B cell (primary cell): Measurements from ENCODE around the gene SLC35E2B. TPM values are rescaled to one million over a fixed set of nuclear protein-coding genes. Genes with fewer than 3 reads are reported as not detected.
"Not testable (repeated sequence)": the region's sequence is repeated elsewhere in the genome, so short reads cannot be mapped to it uniquely, and the experiment has no call there.

ENCODE experiments used
- ATAC-seq: fragments of 200-7000 bp; cut with Tn5 transposase; one replicate; pipeline ENCODE4 v1.10.0; 2021; ENCODE audit warnings: low read depth, mild to moderate bottlenecking, moderate number of reproducible peaks, moderate library complexity
- CTCF ChIA-PET: fragments of 350-600 bp; sonication (Branson Sonifier 250); formaldehyde crosslinking; loops from one replicate; lab custom pipeline; 2021; ENCODE audit warnings: antibody characterized with exemption, inconsistent platforms; lab: Charles Lee
- POLR2A ChIA-PET: fragments of 350-600 bp; sonication (Branson Sonifier 250); formaldehyde crosslinking; loops from one replicate; lab custom pipeline; 2021; ENCODE audit warnings: antibody characterized with exemption; lab: Charles Lee
- DNase-seq: peaks from one replicate; pipeline ENCODE4 v3.0.0; 2013
- H2AFZ ChIP-seq: 2 replicates; pipeline ENCODE4 v1.6.1; 2012; ENCODE audit warnings: mild to moderate bottlenecking, low read depth, low read length; ENCODE audit not compliant: insufficient read depth, poor library complexity, severe bottlenecking
- H3K27ac ChIP-seq, 2 donors: 1 replicate in 1 of 2; 2 replicates in 1 of 2; pipeline ENCODE4 v1.5.1; 2012 to 2013; ENCODE audit warnings: low read length in 2 of 2, mild to moderate bottlenecking in 2 of 2, moderate library complexity in 1 of 2
- H3K27me3 ChIP-seq, 4 experiments: fragments of 200-600 bp in 1 of 4; sonication (generic) in 1 of 4; replicated peaks in 1 of 4; 1 replicate in 2 of 4; 2 replicates in 2 of 4; pipeline versions ENCODE4 v1.6.1 to v1.7.0; 2013 to 2016; ENCODE audit warnings: low read length in 3 of 4, mild to moderate bottlenecking in 2 of 4, mixed read lengths in 1 of 4, moderate library complexity in 1 of 4; ENCODE audit not compliant: insufficient read depth in 4 of 4, control insufficient read depth in 3 of 4; ENCODE audit errors: control extremely low read depth in 1 of 4
- H3K36me3 ChIP-seq, 2 experiments: replicated peaks in 1 of 2; 1 replicate in 1 of 2; 2 replicates in 1 of 2; pipeline versions ENCODE4 v1.6.1 to v1.7.1; 2013; ENCODE audit warnings: low read length in 1 of 2; ENCODE audit not compliant: insufficient read depth in 2 of 2, control insufficient read depth in 1 of 2; ENCODE audit errors: control extremely low read depth in 1 of 2, extremely low read depth in 1 of 2
- H3K4me1 ChIP-seq, 2 donors: fragments of 200-600 bp in 1 of 2; sonication (generic) in 1 of 2; 1 replicate in 1 of 2; 2 replicates in 1 of 2; pipeline versions ENCODE4 v1.5.1 to v1.6.1; 2013 to 2017; ENCODE audit warnings: low read length in 2 of 2; ENCODE audit not compliant: control insufficient read depth in 2 of 2, insufficient read depth in 2 of 2
- H3K4me2 ChIP-seq: replicated peaks from 2 replicates; pipeline ENCODE3; 2012; ENCODE audit warnings: mild to moderate bottlenecking, low read depth, low read length; ENCODE audit not compliant: poor library complexity, severe bottlenecking
- H3K4me3 ChIP-seq, 5 experiments: fragments of 200-600 bp in 1 of 5; sonication (generic) in 1 of 5; 1 replicate in 3 of 5; 2 replicates in 2 of 5; pipeline versions ENCODE4 v1.5.1 to v1.7.0; 2011 to 2016; ENCODE audit warnings: low read length in 4 of 5, mild to moderate bottlenecking in 4 of 5, low read depth in 2 of 5, control low read depth in 1 of 5, moderate library complexity in 1 of 5; ENCODE audit not compliant: insufficient read depth in 1 of 5; ENCODE audit errors: control extremely low read depth in 1 of 5, extremely low read depth in 1 of 5
- H3K79me2 ChIP-seq: fragments of 200-600 bp; sonication (generic); one replicate; pipeline ENCODE4 v1.6.0; 2016; ENCODE audit warnings: low read length; ENCODE audit not compliant: control insufficient read depth, insufficient read depth
- H3K9ac ChIP-seq: fragments of 200-600 bp; sonication (generic); 2 replicates; pipeline ENCODE4 v1.6.1; 2017; ENCODE audit warnings: mild to moderate bottlenecking, low read length, moderate library complexity
- H3K9me3 ChIP-seq, 3 donors: one replicate each; pipeline versions ENCODE4 v1.6.1 to v1.7.1; 2013; ENCODE audit warnings: low read length in 2 of 3; ENCODE audit not compliant: control insufficient read depth in 2 of 3, insufficient read depth in 1 of 3; ENCODE audit errors: control extremely low read depth in 1 of 3
- H4K20me1 ChIP-seq: 2 replicates; pipeline ENCODE4 v1.6.0; 2012; ENCODE audit warnings: mild to moderate bottlenecking, low read length; ENCODE audit not compliant: insufficient read depth, control insufficient read depth, poor library complexity, severe bottlenecking
- H3K27ac Mint-ChIP-seq: one replicate; pipeline ENCODE4 v1.8.0; 2021; ENCODE audit warnings: mixed read lengths
- H3K27me3 Mint-ChIP-seq: one replicate; pipeline ENCODE4 v1.8.0; 2021; ENCODE audit warnings: mixed read lengths
- H3K4me1 Mint-ChIP-seq: one replicate; pipeline ENCODE4 v1.8.0; 2021; ENCODE audit warnings: mixed read lengths
- H3K4me3 Mint-ChIP-seq: one replicate; pipeline ENCODE4 v1.8.0; 2021; ENCODE audit warnings: mixed read lengths
- H3K9me3 Mint-ChIP-seq: one replicate; pipeline ENCODE4 v1.8.0; 2022; ENCODE audit warnings: mixed read lengths; ENCODE audit not compliant: insufficient read depth
- CTCF ChIP-seq: fragments of 200-600 bp; IDR thresholded peaks from one replicate; pipeline ENCODE4 v1.8.0; 2022; ENCODE audit warnings: antibody characterized with exemption, mild to moderate bottlenecking
- EZH2 ChIP-seq: IDR thresholded peaks from 2 replicates; pipeline ENCODE4 v1.6.1; 2012; ENCODE audit warnings: borderline replicate concordance, low read depth, mild to moderate bottlenecking, moderate library complexity, low read length; ENCODE audit not compliant: insufficient read depth, poor library complexity, severe bottlenecking
- WGBS: methylation state at CpG from one replicate; pipeline ENCODE4 v1.1.5; 2013; ENCODE audit warnings: missing lambda C conversion rate; ENCODE audit not compliant: insufficient coverage; 5-methylcytosine and 5-hydroxymethylcytosine counted together
- intact Hi-C: fragments of 100-400 bp; cut with micrococcal nuclease; formaldehyde crosslinking; loops from one replicate; pipeline ENCODE4 v1.10.0; 2022
- polyA plus RNA-seq: library from polyadenylated mRNA; depleted of rRNA; stranded (reverse); fragments of >200 nt; gene quantifications from 2 replicates; pipeline ENCODE4 v1.2.3, GENCODE V29; 2012
- total RNA-seq, 2 donors: library from RNA; stranded (reverse); fragments of 120-200 nt in 1 of 2; gene quantifications; 1 replicate in 1 of 2; 2 replicates in 1 of 2; pipeline versions ENCODE4 v1.2.3 to v1.2.4, GENCODE V29; 2013 to 2022

The SLC35E2B gene
- total and polyA plus RNA-seq, 2 donors (not counting 1 experiment from before 2014, with no cell fraction given): 64.4 to 107 TPM

GRCh38 chr1:1677718-1678580, 14.6 kb downstream of the SLC35E2B start:
- peaks cover 29% of the 10 kb centered on the region for H3K4me1 Mint-ChIP-seq
- peaks cover 28% of the 10 kb centered on the region for H4K20me1 ChIP-seq
- DNase-seq (peak; percentile 87), ATAC-seq (peak; percentile 75)
- peak overlapping the region; percentile 70 for H3K4me2 ChIP-seq
- H3K9me3 Mint-ChIP-seq: no peaks in the 10 kb centered on the region
- peak overlapping the region; percentile 47 for H3K9ac ChIP-seq
- peak overlapping the region; percentile 86 for H3K4me3 Mint-ChIP-seq
- intact Hi-C loops: loop anchor here (2.0 to 5.0 kb wide), 2 partner anchors 101 to 106 kb away; partner anchors contain the start of genes NADK and SSU72
- H3K4me1 ChIP-seq: peaks cover 9 to 22% of the 10 kb centered on the region in 2 donors
- peak overlapping the region in 4 of 5 experiments; percentile 35 to 56 (median 47) for H3K4me3 ChIP-seq
- H2AFZ ChIP-seq: peak overlapping the region; percentile 43
- H3K9me3 ChIP-seq: no peaks in the 10 kb centered on the region
- H3K27ac Mint-ChIP-seq: peak overlapping the region; percentile 98
- H3K79me2 ChIP-seq: peaks cover 30% of the 10 kb centered on the region
- peak overlapping the region; percentile 74 to 76 for H3K27ac ChIP-seq
- WGBS: 3% methylated on average over 30 of the region's 39 CpGs
- no peaks in the 10 kb centered on the region for H3K27me3 ChIP-seq
- H3K36me3 ChIP-seq: peaks cover 0 to 12% of the 10 kb centered on the region in 2 experiments
- ChIA-PET POLR2A (interaction anchor here (0.7 to 1.3 kb wide), 4 partner anchors 59 to 529 kb away, joined by 4 to 5 read pairs (median 4); partner anchors contain the start of gene MIB2), CTCF (interaction anchor here (0.9 to 1.3 kb wide), 5 partner anchors 9 to 231 kb away, joined by 3 to 4 read pairs (median 3); no protein-coding TSS in a partner anchor)
- H3K27me3 Mint-ChIP-seq: no peaks in the 10 kb centered on the region
- no peak for TF ChIP-seq EZH2
- TF ChIP-seq CTCF: no peak

GRCh38 chr1:1676087-1676486, 16.5 kb downstream of the SLC35E2B start:
- H3K9me3 Mint-ChIP-seq, H3K27ac ChIP-seq, H3K9me3 ChIP-seq, POLR2A ChIA-PET, H3K27me3 Mint-ChIP-seq, CTCF ChIA-PET, H3K27me3 ChIP-seq, H3K4me3 ChIP-seq, DNase-seq, H2AFZ ChIP-seq, H3K4me2 ChIP-seq, ATAC-seq, H3K4me3 Mint-ChIP-seq, H3K9ac ChIP-seq, H3K27ac Mint-ChIP-seq: not testable (repeated sequence)
- Histone ChIP-seq H3K79me2 (peaks cover 23% of the 10 kb centered on the region), H4K20me1 (peaks cover 14% of the 10 kb centered on the region), H3K4me1 (peaks cover 9 to 22% of the 10 kb centered on the region in 2 donors), H3K36me3 (peaks cover under 1 to 18% of the 10 kb centered on the region in 2 experiments)
- peaks cover 26% of the 10 kb centered on the region for H3K4me1 Mint-ChIP-seq
- no CpG with 5 or more reads among the region's 21 CpGs for WGBS
- intact Hi-C loops: loop anchor here (5.0 kb wide), 1 partner anchor 104 kb away; the partner anchor contains the start of gene SSU72

- H3K9me3 ChIP-seq, H3K4me3 Mint-ChIP-seq, POLR2A ChIA-PET, CTCF ChIA-PET, H3K27ac ChIP-seq, H3K4me2 ChIP-seq, H3K27me3 ChIP-seq, ATAC-seq, H3K9ac ChIP-seq, H3K27me3 Mint-ChIP-seq, H3K9me3 Mint-ChIP-seq, DNase-seq, H3K4me3 ChIP-seq, H3K27ac Mint-ChIP-seq, H2AFZ ChIP-seq: not testable (repeated sequence)
- Histone ChIP-seq H4K20me1 (peaks cover 14% of the 10 kb centered on the region), H3K36me3 (peaks cover 1 to 20% of the 10 kb centered on the region in 2 experiments), H3K79me2 (peaks cover 18% of the 10 kb centered on the region), H3K4me1 (peaks cover 9 to 22% of the 10 kb centered on the region in 2 donors)
- 86% methylated on average over 1 of the region's 18 CpGs for WGBS
- intact Hi-C loops: loop anchor here (5.0 kb wide), 1 partner anchor 103 kb away; the partner anchor contains the start of gene SSU72
- peaks cover 26% of the 10 kb centered on the region for H3K4me1 Mint-ChIP-seq
Measured at GRCh38 chr1:1675218-1675617, 17.4 kb downstream of the SLC35E2B start.
